GM21529 (cell line): ENCODE results near the gene TRAP1.

Source experiments
- ATAC-seq: cut with Tn5 transposase; IDR thresholded peaks from one replicate; pipeline ENCODE4 v1.9.1; 2021; ENCODE audit not compliant: unreplicated experiment

TRAP1 gene

DNA sequence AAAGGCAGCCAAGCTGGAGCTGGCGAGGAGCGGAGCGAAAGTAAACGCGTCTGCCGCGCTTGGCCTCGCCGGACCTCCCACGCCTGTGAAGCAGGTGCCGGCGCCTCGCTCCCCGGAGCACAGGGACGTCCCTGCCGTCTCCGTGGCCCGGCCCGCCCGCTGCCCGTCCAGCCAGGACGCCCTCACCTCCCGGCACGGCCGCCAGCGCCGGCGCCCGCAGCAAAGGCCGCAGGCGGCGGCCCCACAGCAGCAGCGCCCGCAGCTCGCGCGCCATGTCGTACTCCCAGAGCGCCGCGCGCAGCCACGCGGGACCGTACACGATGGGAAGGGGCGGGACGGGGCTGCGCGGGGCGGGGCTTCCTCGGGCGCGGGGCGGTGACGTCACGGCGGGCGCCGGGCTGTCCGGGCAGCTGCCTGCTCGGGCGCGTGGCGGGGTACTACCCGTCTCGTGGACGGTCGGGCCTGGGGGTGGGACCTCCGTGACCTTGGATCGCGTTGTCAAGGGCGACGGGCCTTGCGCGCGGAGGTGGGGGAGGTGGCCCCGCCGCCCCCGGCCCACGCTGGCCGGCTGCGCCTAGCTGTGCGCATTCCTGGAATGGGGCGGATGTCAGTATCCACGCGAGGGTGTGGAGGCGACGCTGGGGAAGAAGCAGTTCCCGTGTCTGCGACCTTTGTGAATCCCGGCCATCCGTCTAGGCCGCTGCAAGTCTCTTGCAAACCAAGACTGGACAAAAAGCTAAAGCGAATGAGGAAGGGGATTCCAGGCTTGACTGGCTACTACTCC is at the start of gene TRAP1:
TSS of gene TRAP1 (minus strand) at position 290 of the 784 bp plus-strand sequence. CDS start at position 274, 16 bp downstream.
- ATAC-seq, result peak; percentile 88

GRCh38 chr16:3766177-3766576 is 48.9 kb upstream of the TRAP1 start:
- ATAC-seq, result no peak

- ATAC-seq, result no peak
Measured at GRCh38 chr16:3764409-3764808, 47.1 kb upstream of the TRAP1 start.

GRCh38 chr16:3762107-3762750 is 44.9 kb upstream of the TRAP1 start:
- ATAC-seq, result no peak

- no peak for ATAC-seq
Measured at GRCh38 chr16:3761375-3762106, 44.2 kb upstream of the TRAP1 start.

- no peak for ATAC-seq
Measured at GRCh38 chr16:3760518-3760917, 43.2 kb upstream of the TRAP1 start.

GRCh38 chr16:3759736-3760135 is 42.4 kb upstream of the TRAP1 start:
- ATAC-seq, result no peak

- no peak for ATAC-seq
Measured at GRCh38 chr16:3756113-3756512, 38.8 kb upstream of the TRAP1 start.

- no peak for ATAC-seq
Measured at GRCh38 chr16:3755249-3755648, 37.9 kb upstream of the TRAP1 start.

DNA sequence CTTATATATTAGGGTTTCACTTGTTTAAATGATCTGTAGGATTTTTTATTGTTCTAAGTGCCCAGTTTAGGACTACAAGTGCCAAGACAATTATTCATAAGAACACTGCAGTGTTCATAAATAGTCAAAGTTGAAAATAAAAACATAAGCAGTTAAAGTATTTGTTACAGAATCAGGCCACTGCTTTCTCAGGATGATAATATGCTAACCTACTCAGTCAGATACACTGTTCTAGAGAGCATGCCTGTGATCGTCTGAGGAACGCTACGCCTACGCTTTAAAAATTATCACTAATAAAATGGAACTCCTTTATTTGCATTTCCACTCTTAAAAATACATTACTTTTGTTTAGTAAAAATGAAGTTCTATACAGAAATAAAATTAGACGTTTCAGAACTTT is 37.4 kb upstream of the TRAP1 start:
- no peak for ATAC-seq

DNA sequence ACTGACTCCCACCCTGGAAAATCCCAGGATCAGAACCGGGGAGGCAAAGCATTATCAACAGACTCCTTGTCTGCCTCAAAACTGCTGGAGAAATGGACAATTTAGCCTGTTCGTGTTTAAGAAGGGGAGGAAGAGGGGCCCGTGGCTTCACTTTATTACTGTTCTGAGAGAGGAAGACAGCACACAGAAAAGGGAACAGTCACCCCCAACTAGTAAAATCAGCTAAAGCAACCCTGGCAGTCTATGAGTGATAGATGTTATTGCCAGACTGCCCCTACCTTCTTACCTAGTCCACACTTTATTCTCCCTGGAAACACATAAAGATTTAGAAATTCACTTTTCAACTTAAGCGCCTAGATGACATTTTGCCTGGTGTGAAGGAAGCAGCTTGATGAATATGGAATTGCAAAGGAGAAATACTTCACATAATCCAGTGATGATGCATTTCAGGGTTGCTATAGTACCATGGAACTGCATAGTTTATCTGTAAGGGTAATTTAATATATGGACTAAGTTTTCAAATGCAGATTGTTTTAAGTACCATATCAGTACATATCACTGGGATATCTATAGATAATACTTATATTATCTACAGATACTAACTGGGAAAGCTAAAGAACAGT is 36.9 kb upstream of the TRAP1 start:
- no peak for ATAC-seq

GRCh38 chr16:3752984-3753383 is 35.7 kb upstream of the TRAP1 start:
- ATAC-seq, result no peak

GRCh38 chr16:3751878-3752277 is 34.6 kb upstream of the TRAP1 start:
- ATAC-seq, result no peak

DNA sequence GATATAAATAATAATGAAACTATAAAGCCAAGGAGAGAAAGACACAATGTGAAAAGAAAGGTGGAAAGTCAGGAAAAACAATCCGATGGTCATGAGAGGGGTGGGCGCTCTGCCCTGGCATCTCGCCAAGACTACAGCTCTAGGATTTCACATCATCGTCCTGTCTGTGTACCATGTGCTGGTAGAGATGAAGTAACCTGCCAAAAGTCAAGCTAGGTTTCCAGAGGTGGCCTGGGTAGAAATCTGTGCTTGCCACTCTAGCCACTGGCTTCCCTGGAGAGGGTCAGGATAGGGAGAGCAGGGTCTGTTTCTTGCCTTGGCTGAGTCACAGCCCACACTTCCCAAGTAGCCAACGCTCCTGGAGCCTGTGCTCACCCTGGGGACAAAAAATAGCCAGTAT is 31.0 kb upstream of the TRAP1 start:
- no peak for ATAC-seq

DNA sequence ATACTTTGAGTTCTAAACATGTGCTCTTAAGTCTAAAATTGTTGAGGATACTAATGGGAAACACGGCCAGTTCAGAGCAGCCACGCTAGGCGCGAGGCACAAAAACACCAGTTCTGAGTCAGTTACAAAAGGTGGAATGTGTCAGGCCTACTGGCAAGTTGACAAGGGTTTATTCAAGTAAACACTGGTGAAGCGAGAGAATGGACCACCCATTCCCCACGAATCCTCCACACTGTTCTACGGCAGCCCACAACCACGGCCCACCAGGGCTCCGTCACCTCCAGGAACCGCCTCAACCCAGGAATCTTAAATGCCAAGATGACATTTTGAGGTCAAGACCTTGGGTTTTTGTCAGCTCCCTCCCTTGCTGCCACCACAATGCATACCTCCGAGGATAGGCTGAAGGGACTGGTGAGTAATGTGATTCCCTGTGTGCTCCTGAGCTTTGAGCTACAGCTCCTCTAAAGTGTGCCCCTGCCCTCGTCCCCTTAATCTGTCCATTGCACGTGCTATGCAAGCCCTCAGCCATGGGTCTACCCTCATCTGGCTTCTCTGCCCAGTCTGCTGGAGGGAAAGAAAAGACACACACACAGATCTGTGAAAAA is 28.5 kb upstream of the TRAP1 start:
- ATAC-seq, result no peak

DNA sequence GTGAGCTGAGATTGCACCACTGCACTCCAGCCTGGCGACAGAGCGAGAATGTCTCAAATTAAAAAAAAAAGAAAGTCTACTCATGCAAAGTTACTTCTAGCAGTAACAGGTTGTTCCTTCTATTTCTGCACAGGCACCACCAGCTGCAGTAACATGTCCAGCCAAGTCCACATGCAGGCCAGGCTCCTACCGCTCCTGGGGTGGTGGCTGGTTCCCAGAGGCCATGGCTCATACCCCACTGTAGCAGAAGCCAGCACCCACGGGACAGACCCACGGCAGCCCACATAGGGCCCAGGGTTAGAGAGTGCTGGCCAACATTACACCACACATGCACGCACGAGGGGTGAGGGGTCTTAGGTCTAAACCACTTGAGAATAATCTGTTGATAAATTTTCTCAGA is 26.7 kb upstream of the TRAP1 start:
- ATAC-seq, result no peak

- ATAC-seq, result no peak
Measured at GRCh38 chr16:3740934-3741333, 23.6 kb upstream of the TRAP1 start.

- ATAC-seq, result no peak
Measured at GRCh38 chr16:3740186-3740585, 22.9 kb upstream of the TRAP1 start.

DNA sequence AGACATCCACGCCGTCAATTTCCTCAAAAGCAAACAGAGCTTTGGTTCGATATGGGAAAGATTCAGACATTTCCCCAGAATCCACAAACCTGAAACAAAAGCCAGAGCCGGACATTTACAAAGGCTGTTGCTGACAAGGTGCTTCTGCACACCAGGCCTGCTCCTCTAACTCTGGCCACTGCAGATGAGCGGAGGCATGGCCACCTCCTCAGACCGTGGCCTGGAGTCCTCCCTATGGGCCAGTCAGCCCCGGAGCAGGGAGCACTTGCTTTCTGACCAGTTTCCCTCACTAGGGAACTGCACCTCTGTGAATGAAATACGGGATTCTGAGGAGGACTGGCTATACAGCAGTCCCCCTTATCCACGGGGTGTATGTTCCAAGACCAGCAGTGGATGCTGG is 22.3 kb upstream of the TRAP1 start:
- no peak for ATAC-seq

GRCh38 chr16:3738541-3738940 is 21.2 kb upstream of the TRAP1 start:
- ATAC-seq, result no peak

- ATAC-seq, result no peak
Measured at GRCh38 chr16:3738128-3738527, 20.8 kb upstream of the TRAP1 start.
